Left ventricle myocardium inferior (tissue), 1 donor: ENCODE measurements around the gene B3GLCT. TPM values are rescaled to one million over a fixed set of nuclear protein-coding genes. Genes with fewer than 3 reads are reported as not detected.

Source experiments
- DNase-seq: peaks from one replicate; pipeline ENCODE4 v3.0.0-alpha.2; 2020
- H3K27ac ChIP-seq: fragments of 200-600 bp; replicated peaks from 2 replicates; pipeline ENCODE4 v1.8.0; 2021
- H3K27me3 ChIP-seq: fragments of 200-600 bp; 2 replicates; pipeline ENCODE4 v1.8.0; 2021; ENCODE audit warnings: low read depth
- H3K36me3 ChIP-seq: fragments of 200-600 bp; 2 replicates; pipeline ENCODE4 v1.8.0; 2021
- H3K4me1 ChIP-seq: fragments of 200-600 bp; 2 replicates; pipeline ENCODE4 v1.8.0; 2021
- H3K4me3 ChIP-seq: fragments of 200-600 bp; 2 replicates; pipeline ENCODE4 v1.8.0; 2021; ENCODE audit warnings: mild to moderate bottlenecking, moderate library complexity
- H3K9me3 ChIP-seq: fragments of 200-600 bp; replicated peaks from 2 replicates; pipeline ENCODE4 v1.8.0; 2021
- CTCF ChIP-seq: fragments of 200-600 bp; IDR thresholded peaks from 2 replicates; pipeline ENCODE4 v1.8.0; 2021; ENCODE audit warnings: antibody characterized with exemption, mild to moderate bottlenecking, borderline replicate concordance
- intact Hi-C: fragments of 100-400 bp; cut with micrococcal nuclease; formaldehyde crosslinking; loops from one replicate; pipeline ENCODE4 v1.11.0; 2022
- total RNA-seq: library from RNA; stranded (reverse); fragmentation: NEBNext Ultra II Directional; extraction: Animal tissue kit (Norgen Biotek cat#: 25700); gene quantifications from one replicate; pipeline ENCODE4 v1.2.1, GENCODE V29; 2021
- donor health status: DM: no; HTN: yes; CAD: no; lungs with severe emphysema.

B3GLCT gene
- total RNA-seq, 1 donor from 2014 or later: 19.5 TPM

GRCh38 chr13:31184981-31185645 is 14.7 kb upstream of the B3GLCT start:
- H3K9me3 ChIP-seq: peaks cover 6% of the 10 kb centered on the region
- no peaks in the 10 kb centered on the region for H3K36me3 ChIP-seq
- no peak for TF ChIP-seq CTCF
- DNase-seq: no peak
- no peak overlapping the region for H3K4me3 ChIP-seq
- intact Hi-C loops: no loop called here
- H3K27me3 ChIP-seq: no peaks in the 10 kb centered on the region
- no peaks in the 10 kb centered on the region for H3K4me1 ChIP-seq
- no peak overlapping the region for H3K27ac ChIP-seq

- DNase-seq: no peak
- Histone ChIP-seq H3K36me3 (no peaks in the 10 kb centered on the region), H3K4me1 (no peaks in the 10 kb centered on the region), H3K27me3 (no peaks in the 10 kb centered on the region), H3K4me3 (no peak overlapping the region), H3K9me3 (peaks cover 6% of the 10 kb centered on the region), H3K27ac (no peak overlapping the region)
- no peak for TF ChIP-seq CTCF
- intact Hi-C loops: no loop called here
These were observed 8.0 kb upstream of the B3GLCT start for GRCh38 chr13:31191748-31192147.

GRCh38 chr13:31192306-31192705 is 7.5 kb upstream of the B3GLCT start:
- H3K27ac ChIP-seq: no peak overlapping the region
- H3K9me3 ChIP-seq: peaks cover 6% of the 10 kb centered on the region
- H3K36me3 ChIP-seq: no peaks in the 10 kb centered on the region
- H3K4me3 ChIP-seq: no peak overlapping the region
- no peaks in the 10 kb centered on the region for H3K27me3 ChIP-seq
- no peak for DNase-seq
- intact Hi-C loops: no loop called here
- TF ChIP-seq CTCF: no peak
- no peaks in the 10 kb centered on the region for H3K4me1 ChIP-seq

GRCh38 chr13:31195616-31196015 is 4.2 kb upstream of the B3GLCT start:
- no peak for TF ChIP-seq CTCF
- no peak for DNase-seq
- intact Hi-C loops: no loop called here
- no peak overlapping the region for H3K4me3 ChIP-seq
- H3K27me3 ChIP-seq: no peaks in the 10 kb centered on the region
- no peaks in the 10 kb centered on the region for H3K36me3 ChIP-seq
- peaks cover 10% of the 10 kb centered on the region for H3K4me1 ChIP-seq
- no peaks in the 10 kb centered on the region for H3K9me3 ChIP-seq
- H3K27ac ChIP-seq: no peak overlapping the region

GRCh38 chr13:31196992-31197391 is 2.8 kb upstream of the B3GLCT start:
- Histone ChIP-seq H3K27me3 (no peaks in the 10 kb centered on the region), H3K9me3 (no peaks in the 10 kb centered on the region), H3K27ac (no peak overlapping the region), H3K36me3 (no peaks in the 10 kb centered on the region), H3K4me3 (no peak overlapping the region), H3K4me1 (peaks cover 22% of the 10 kb centered on the region)
- no peak for TF ChIP-seq CTCF
- DNase-seq: no peak
- intact Hi-C loops: no loop called here
